ENCODE measurements around the gene CREB3L2. TPM values are rescaled to one million over a fixed set of nuclear protein-coding genes. Genes with fewer than 3 reads are reported as not detected.

Gene CREB3L2
- total and polyA plus RNA-seq, 2 of the 4 experiments (the other 2 are of a cell fraction) = 42.3 to 57.9 TPM

DNA sequence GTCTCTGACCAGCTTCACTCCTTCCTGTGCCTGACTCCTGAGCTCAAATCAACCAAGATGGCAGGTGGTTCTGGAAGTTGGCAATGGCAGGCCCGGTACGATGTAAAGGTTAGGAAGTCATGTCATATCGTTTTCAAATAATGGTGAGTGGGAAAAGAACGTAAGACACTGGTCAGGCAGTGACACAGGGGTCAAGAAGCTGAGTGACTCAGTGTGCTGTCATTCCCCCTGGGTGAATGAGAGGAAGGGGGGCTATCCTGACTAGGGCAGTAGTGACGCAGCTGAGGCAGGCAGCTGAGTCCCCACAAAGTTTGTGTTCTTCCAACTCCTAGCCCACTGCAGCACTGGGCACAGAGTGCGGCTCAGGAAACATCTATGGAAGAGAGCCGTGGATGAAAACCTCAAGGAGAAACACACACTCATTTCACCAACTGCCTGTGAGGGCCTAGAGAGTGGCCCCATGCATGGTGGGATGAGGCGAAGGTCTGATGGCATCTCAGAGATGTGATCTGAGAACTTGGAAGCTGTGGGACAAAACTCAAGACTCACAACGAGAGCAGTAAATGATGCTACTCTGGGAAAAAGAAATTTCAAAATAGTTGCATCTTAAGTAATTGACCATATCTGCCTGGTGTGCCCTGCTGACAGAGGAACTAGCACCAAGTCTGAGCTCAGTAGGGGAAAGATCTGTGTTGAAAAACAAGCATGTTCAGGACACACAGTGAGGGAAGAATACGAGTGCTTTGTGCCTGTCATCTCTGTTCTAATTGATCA, 23.2 kb downstream of the CREB3L2 start:
- H4K91ac ChIP-seq (ENCODE audit: insufficient read depth, low read depth, low read length) = peak overlapping the region; percentile 95
- peak overlapping the region; percentile 75 for H3K27ac ChIP-seq (ENCODE audit: insufficient read depth, low read length)
- H2BK20ac ChIP-seq (ENCODE audit: low read depth, low read length) = peak overlapping the region; percentile 93
- H3K14ac ChIP-seq (replicated peaks; ENCODE audit: low read depth, low read length) = peak overlapping the region; percentile 95
- dilution Hi-C loops (cut with HindIII; ENCODE audit: low sequenced_read_pairs, unreplicated experiment) (no loop called here), in situ Hi-C loops (cut with MboI; ENCODE audit: low sequenced_read_pairs) (loop anchor here (25.0 kb wide), 1 partner anchor 841 kb away; no protein-coding TSS in a partner anchor), intact Hi-C loops (cut with micrococcal nuclease) (loop anchor here (2.0 kb wide), 1 partner anchor 14 kb away; no protein-coding TSS in a partner anchor)
- peak overlapping the region; percentile 97 for H3K4ac ChIP-seq (ENCODE audit: low read depth, low read length)
- DNase-seq (peak; percentile 100), ATAC-seq (ENCODE audit: low read depth) (peak; percentile 84)
- peaks cover 7% of the 10 kb centered on the region for H4K20me1 ChIP-seq (ENCODE audit: insufficient read depth, low read length)
- no peaks in the 10 kb centered on the region for H3K27me3 ChIP-seq (ENCODE audit: control insufficient read depth, insufficient read depth, low read length)
- peak overlapping the region; percentile 31 for H3K9ac ChIP-seq (ENCODE audit: low read depth, low read length)
- peak overlapping the region; percentile 93 for H2BK5ac ChIP-seq (ENCODE audit: low read depth, low read length, poor library complexity, severe bottlenecking)
- peak overlapping the region; percentile 82 for H3K18ac ChIP-seq (ENCODE audit: low read depth, low read length)
- H3K23ac ChIP-seq (ENCODE audit: low read depth, low read length) = peak overlapping the region; percentile 94
- ChIA-PET POLR2A (ENCODE audit: unreplicated experiment) (interaction anchor here (0.6 to 1.6 kb wide), 2 partner anchors 12 to 337 kb away, joined by 3 to 5 read pairs; no protein-coding TSS in a partner anchor), CTCF (interaction anchor here (0.7 to 1.0 kb wide), 3 partner anchors 12 to 297 kb away, joined by 3 read pairs; no protein-coding TSS in a partner anchor)
- H3K9me1 ChIP-seq (ENCODE audit: insufficient read depth, low read length) = peaks cover 28% of the 10 kb centered on the region
- peak overlapping the region; percentile 81 for H2AK9ac ChIP-seq (replicated peaks; ENCODE audit: low read depth, low read length, poor library complexity)
- peak overlapping the region; percentile 29 for H2AFZ ChIP-seq (replicated peaks; ENCODE audit: low read length, poor library complexity)
- H3K36me3 ChIP-seq (ENCODE audit: control insufficient read depth, insufficient read depth, low read length) = peaks cover 13% of the 10 kb centered on the region
- H3K4me2 ChIP-seq (ENCODE audit: low read depth, low read length) = peak overlapping the region; percentile 62
- peak overlapping the region; percentile 97 for H2BK120ac ChIP-seq (ENCODE audit: low read depth, low read length)
- H4K8ac ChIP-seq (ENCODE audit: low read depth in 2 of 2, low read length in 2 of 2) = peak overlapping the region; percentile 87
- no peaks in the 10 kb centered on the region for H3K9me3 ChIP-seq (ENCODE audit: control insufficient read depth, insufficient read depth, low read length)
- no peak overlapping the region for H3K4me3 ChIP-seq (ENCODE audit: insufficient read depth, low read depth, low read length)
- peak overlapping the region; percentile 92 for H2AK5ac ChIP-seq (ENCODE audit: low read depth, low read length)
- H3K56ac ChIP-seq (ENCODE audit: extremely low read depth, insufficient read depth, low read length) = peak overlapping the region; percentile 78
- peaks cover 50% of the 10 kb centered on the region for H3K4me1 ChIP-seq (ENCODE audit: control insufficient read depth, insufficient read depth, low read length)
- H2BK15ac ChIP-seq (ENCODE audit: low read depth, low read length) = peak overlapping the region; percentile 99
- no TSS peak for BruUV-seq (replicated peaks)
- peaks cover 9 to 85% of the 10 kb centered on the region in 2 experiments for H3K79me1 ChIP-seq (ENCODE audit: low read depth in 1 of 2, low read length in 2 of 2)
- whole genome bisulfite sequencing, 2 experiments (ENCODE audit: extremely low coverage in 2 of 2, insufficient read length in 1 of 2) = 33% methylated on average over 3 of the region's 10 CpGs; no CpG with 5 or more reads in 1 of the 2 experiments
- H4K5ac ChIP-seq (ENCODE audit: low read depth, low read length) = peak overlapping the region; percentile 74
- TF ChIP-seq FOS (IDR thresholded peaks at IDR 0.05; ENCODE audit: low read depth, low read length) (peak; percentile 100), CEBPB (IDR thresholded peaks at IDR 0.05; ENCODE audit: low read depth, low read length) (no peak), MAFK (IDR thresholded peaks at IDR 0.05; ENCODE audit: low read depth, low read length) (no peak; the same call in 1 of the 2 replicates), POLR2A (IDR thresholded peaks at IDR 0.05; ENCODE audit: low read depth, low read length) (peak; percentile 84), NFE2L2 (IDR thresholded peaks at IDR 0.05; ENCODE audit: low read depth, low read length) (peak; percentile 46; the same call in 1 of the 2 replicates), CHD1 (IDR thresholded peaks at IDR 0.05; ENCODE audit: low read depth, low read length) (no peak; the same call in 1 of the 2 replicates), MAZ (IDR thresholded peaks at IDR 0.05; ENCODE audit: borderline replicate concordance, low read depth, low read length) (peak; percentile 74), RFX5 (IDR thresholded peaks at IDR 0.05; ENCODE audit: low read depth, low read length) (no peak), ELK1 (IDR thresholded peaks at IDR 0.05; ENCODE audit: borderline replicate concordance, low read depth, low read length) (no peak), RAD21 (IDR thresholded peaks at IDR 0.05; ENCODE audit: low read length) (peak; percentile 43), SMC3 (IDR thresholded peaks at IDR 0.05; ENCODE audit: low read depth, low read length) (no peak; the same call in none of the 2 replicates)
- TF ChIP-seq, protein P1, sequence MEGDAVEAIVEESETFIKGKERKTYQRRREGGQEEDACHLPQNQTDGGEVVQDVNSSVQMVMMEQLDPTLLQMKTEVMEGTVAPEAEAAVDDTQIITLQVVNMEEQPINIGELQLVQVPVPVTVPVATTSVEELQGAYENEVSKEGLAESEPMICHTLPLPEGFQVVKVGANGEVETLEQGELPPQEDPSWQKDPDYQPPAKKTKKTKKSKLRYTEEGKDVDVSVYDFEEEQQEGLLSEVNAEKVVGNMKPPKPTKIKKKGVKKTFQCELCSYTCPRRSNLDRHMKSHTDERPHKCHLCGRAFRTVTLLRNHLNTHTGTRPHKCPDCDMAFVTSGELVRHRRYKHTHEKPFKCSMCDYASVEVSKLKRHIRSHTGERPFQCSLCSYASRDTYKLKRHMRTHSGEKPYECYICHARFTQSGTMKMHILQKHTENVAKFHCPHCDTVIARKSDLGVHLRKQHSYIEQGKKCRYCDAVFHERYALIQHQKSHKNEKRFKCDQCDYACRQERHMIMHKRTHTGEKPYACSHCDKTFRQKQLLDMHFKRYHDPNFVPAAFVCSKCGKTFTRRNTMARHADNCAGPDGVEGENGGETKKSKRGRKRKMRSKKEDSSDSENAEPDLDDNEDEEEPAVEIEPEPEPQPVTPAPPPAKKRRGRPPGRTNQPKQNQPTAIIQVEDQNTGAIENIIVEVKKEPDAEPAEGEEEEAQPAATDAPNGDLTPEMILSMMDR (conservative IDR thresholded peaks at IDR 0.05; ENCODE audit: low read depth, low read length) = no peak
- TF ChIP-seq, protein P2, sequence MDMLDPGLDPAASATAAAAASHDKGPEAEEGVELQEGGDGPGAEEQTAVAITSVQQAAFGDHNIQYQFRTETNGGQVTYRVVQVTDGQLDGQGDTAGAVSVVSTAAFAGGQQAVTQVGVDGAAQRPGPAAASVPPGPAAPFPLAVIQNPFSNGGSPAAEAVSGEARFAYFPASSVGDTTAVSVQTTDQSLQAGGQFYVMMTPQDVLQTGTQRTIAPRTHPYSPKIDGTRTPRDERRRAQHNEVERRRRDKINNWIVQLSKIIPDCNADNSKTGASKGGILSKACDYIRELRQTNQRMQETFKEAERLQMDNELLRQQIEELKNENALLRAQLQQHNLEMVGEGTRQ (IDR thresholded peaks at IDR 0.05; ENCODE audit: low read depth, low read length) = peak; percentile 16; the same call in 1 of the 2 replicates
